Ishikawa (cell line): Measurements from ENCODE around the gene LYZ.

ENCODE experiments used
- CEBPB ChIP-seq: IDR thresholded peaks from 2 replicates; pipeline ENCODE4 v1.6.1; 2012
- EP300 ChIP-seq: IDR thresholded peaks from 2 replicates; pipeline ENCODE4 v1.6.1; 2012; ENCODE audit warnings: borderline replicate concordance
- FOXM1 ChIP-seq: IDR thresholded peaks from 2 replicates; pipeline ENCODE4 v1.6.1; 2012; ENCODE audit warnings: low read depth, borderline replicate concordance
- RAD21 ChIP-seq: IDR thresholded peaks from 2 replicates; pipeline ENCODE4 v1.6.1; 2012; ENCODE audit warnings: low read depth
- REST ChIP-seq: IDR thresholded peaks from 2 replicates; pipeline ENCODE4 v1.6.1; 2012; ENCODE audit warnings: low read depth, mild to moderate bottlenecking
- TAF1 ChIP-seq: IDR thresholded peaks from 2 replicates; pipeline ENCODE4 v1.6.1; 2012; ENCODE audit warnings: low read depth, mild to moderate bottlenecking
- TCF12 ChIP-seq: IDR thresholded peaks from 2 replicates; pipeline ENCODE4 v1.6.1; 2012; ENCODE audit warnings: low read depth
- TEAD4 ChIP-seq: IDR thresholded peaks from 2 replicates; pipeline ENCODE4 v1.6.1; 2012
- YY1 ChIP-seq: IDR thresholded peaks from 2 replicates; pipeline ENCODE4 v1.6.1; 2012; ENCODE audit warnings: low read depth
- ZBTB7A ChIP-seq: IDR thresholded peaks from 2 replicates; pipeline ENCODE4 v1.6.1; 2012; ENCODE audit warnings: low read depth
- TF ChIP-seq, protein P1 (sequence below): IDR thresholded peaks from 2 replicates; pipeline ENCODE4 v1.6.1; 2012

GRCh38 chr12:69350002-69350626 lies 1.9 kb downstream of the LYZ start:
- no peak for TF ChIP-seq REST
- TF ChIP-seq, protein P1, sequence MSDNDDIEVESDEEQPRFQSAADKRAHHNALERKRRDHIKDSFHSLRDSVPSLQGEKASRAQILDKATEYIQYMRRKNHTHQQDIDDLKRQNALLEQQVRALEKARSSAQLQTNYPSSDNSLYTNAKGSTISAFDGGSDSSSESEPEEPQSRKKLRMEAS: no peak
- no peak for TF ChIP-seq RAD21
- TF ChIP-seq TCF12: no peak
- TF ChIP-seq CEBPB: no peak
- no peak for TF ChIP-seq YY1
- no peak for TF ChIP-seq TAF1
- TF ChIP-seq ZBTB7A: no peak
- TF ChIP-seq TEAD4: no peak
- TF ChIP-seq FOXM1: no peak
- TF ChIP-seq EP300: no peak
